ENCODE measurements around the gene PPIE. TPM values are rescaled to one million over a fixed set of nuclear protein-coding genes. Genes with fewer than 3 reads are reported as not detected.

PPIE gene
- total and polyA plus RNA-seq, 2 of the 8 experiments (the other 6 are each of a cell fraction or from before 2014, with no cell fraction given), result 38.9 to 56.1 TPM

DNA sequence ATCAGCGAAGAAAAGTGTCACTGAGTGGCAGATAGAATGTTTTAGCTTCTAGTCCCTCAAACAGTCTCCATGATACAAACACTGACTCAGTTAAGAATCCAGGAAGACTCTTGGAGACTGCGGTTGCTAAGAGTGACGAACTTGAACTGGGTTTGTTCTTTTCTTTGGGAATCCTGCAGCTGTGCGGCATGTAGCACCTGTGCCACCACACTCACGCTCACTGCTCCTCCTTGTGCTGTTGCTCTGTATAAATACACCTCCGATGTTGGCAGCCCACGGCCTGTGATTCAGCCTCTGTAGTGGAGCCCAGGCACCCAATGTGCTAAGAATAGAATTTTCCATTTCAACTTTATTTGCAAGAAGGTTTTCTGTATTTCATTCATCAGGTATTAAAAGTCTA is 5.5 kb upstream of the PPIE start:
- H3K4me3 ChIP-seq (ENCODE audit: extremely low read depth in 1 of 4, insufficient read depth in 2 of 4, low read depth in 3 of 4, low read length in 4 of 4), result no peak overlapping the region
- H3K4ac ChIP-seq (replicated peaks; ENCODE audit: insufficient read length, low read depth, low read length), result no peak overlapping the region
- peaks cover 7 to 72% (median 40%) of the 10 kb centered on the region in 4 experiments for H3K27me3 ChIP-seq (replicated peaks in 1 of 4; ENCODE audit: control insufficient read depth in 3 of 4, extremely low read depth in 1 of 4, insufficient read depth in 3 of 4, low read length in 3 of 4)
- H3K23ac ChIP-seq (ENCODE audit: insufficient read length), result no peak overlapping the region
- H4K20me1 ChIP-seq (replicated peaks in 1 of 2; ENCODE audit: control insufficient read depth in 1 of 2, insufficient read depth in 2 of 2, low read length in 2 of 2), result no peaks in the 10 kb centered on the region
- no peak overlapping the region for H4K91ac ChIP-seq (replicated peaks; ENCODE audit: insufficient read length, low read length)
- no peak overlapping the region for H3K9ac ChIP-seq (replicated peaks in 1 of 4; ENCODE audit: extremely low read depth in 1 of 4, low read depth in 3 of 4, low read length in 3 of 4)
- no peak overlapping the region for H4K8ac ChIP-seq (ENCODE audit: extremely low read depth, insufficient read depth, low read length)
- H3K79me2 ChIP-seq (ENCODE audit: control insufficient read depth in 1 of 2, insufficient read depth in 2 of 2, low read length in 2 of 2), result no peaks in the 10 kb centered on the region
- H3K79me1 ChIP-seq (ENCODE audit: low read depth, low read length), result no peaks in the 10 kb centered on the region
- no peak overlapping the region for H2BK5ac ChIP-seq (ENCODE audit: low read depth, low read length)
- H3K4me2 ChIP-seq (ENCODE audit: insufficient read depth in 1 of 2, low read depth in 2 of 2, low read length in 2 of 2), result no peak overlapping the region
- no peak overlapping the region for H3K14ac ChIP-seq (ENCODE audit: insufficient read length)
- H2BK15ac ChIP-seq (ENCODE audit: low read length), result no peak overlapping the region
- H2BK120ac ChIP-seq (replicated peaks; ENCODE audit: low read depth, low read length), result no peak overlapping the region
- ChIA-PET POLR2A (ENCODE audit: partially characterized antibody) (interaction anchor here (1.5 to 1.8 kb wide), 2 partner anchors 13 to 158 kb away, joined by 3 to 4 read pairs; no protein-coding TSS in a partner anchor), CTCF (ENCODE audit: partially characterized antibody) (interaction anchor here (1.0 to 1.2 kb wide), 2 partner anchors 10 to 75 kb away, joined by 4 read pairs; no protein-coding TSS in a partner anchor)
- no peaks in the 10 kb centered on the region for H3K36me3 ChIP-seq (ENCODE audit: control insufficient read depth in 2 of 4, insufficient read depth in 4 of 4, low read length in 3 of 4)
- no peaks in the 10 kb centered on the region for H3K23me2 ChIP-seq (ENCODE audit: low read depth, low read length)
- FAIRE-seq (no peak), DNase-seq (ENCODE audit: low read depth in 1 of 2, low spot score in 2 of 2) (no peak)
- no peak overlapping the region for H4K5ac ChIP-seq (ENCODE audit: insufficient read length, low read depth, low read length)
- H2AK5ac ChIP-seq (ENCODE audit: low read depth, low read length), result no peak overlapping the region
- TF ChIP-seq EP300 (IDR thresholded peaks at IDR 0.05; ENCODE audit: borderline replicate concordance in 1 of 2, low read depth in 2 of 2, low read length in 2 of 2), result no peak
- no peak overlapping the region for H2BK20ac ChIP-seq (ENCODE audit: low read length)
- no peak overlapping the region for H3K56ac ChIP-seq (replicated peaks; ENCODE audit: insufficient read length, low read depth, low read length)
- no peak overlapping the region for H3K27ac ChIP-seq (ENCODE audit: low read depth, low read length)
- WGBS, 2 experiments (ENCODE audit: extremely low coverage in 1 of 2, insufficient coverage in 1 of 2, insufficient read length in 1 of 2, insufficient replicate concordance in 2 of 2, low coverage in 1 of 2, low lambda C conversion rate in 2 of 2, missing lambda C conversion rate in 1 of 2), result 85% methylated on average over 7 of the region's 7 CpGs; no CpG with 5 or more reads in 1 of the 2 experiments
- no peak overlapping the region for H2AFZ ChIP-seq (ENCODE audit: low read length)
- H3K9me3 ChIP-seq (ENCODE audit: insufficient read depth in 2 of 2, low read depth in 1 of 2, low read length in 1 of 2), result no peaks in the 10 kb centered on the region; a peak in 1 of 4 replicates
- H2BK12ac ChIP-seq (ENCODE audit: low read depth, low read length), result no peak overlapping the region
- no peaks in the 10 kb centered on the region for H3K4me1 ChIP-seq (replicated peaks in 1 of 4; ENCODE audit: control insufficient read depth in 3 of 4, insufficient read depth in 4 of 4, low read length in 3 of 4)
- no peak overlapping the region for H3K18ac ChIP-seq (ENCODE audit: extremely low read depth, low read length)
